GM13976 (cell line): ENCODE measurements around the gene LRRC2.
"Not testable (repeated sequence)": the region's sequence is repeated elsewhere in the genome, so short reads cannot be mapped to it uniquely, and the experiment has no call there.

Source experiments
- DNase-seq: peaks from one replicate; pipeline ENCODE4 v3.0.0; 2012; ENCODE audit warnings: low spot score
- CTCF ChIP-seq: IDR thresholded peaks from 2 replicates; pipeline ENCODE4 v1.5.1; 2012; ENCODE audit warnings: borderline replicate concordance, mild to moderate bottlenecking; ENCODE audit not compliant: insufficient read depth; ENCODE audit errors: extremely low read depth, missing control alignments, control extremely low read depth
- in situ Hi-C: fragments of 300-500 bp; cut with MboI; formaldehyde crosslinking; loops from one replicate; pipeline ENCODE4 v1.12.0; 2022; ENCODE audit warnings: low sequenced_read_pairs, mixed read lengths, inconsistent platforms; ENCODE audit not compliant: unreplicated experiment

LRRC2 gene

GRCh38 chr3:46542344-46542743, 23.8 kb downstream of the LRRC2 start:
- in situ Hi-C loops = no loop called here
- DNase-seq = no peak
- TF ChIP-seq CTCF = no peak

- no peak for DNase-seq
- in situ Hi-C loops = no loop called here
- no peak for TF ChIP-seq CTCF
Observed at GRCh38 chr3:46541835-46542234, 24.3 kb downstream of the LRRC2 start.

- TF ChIP-seq CTCF = no peak
- no peak for DNase-seq
- in situ Hi-C loops = no loop called here
Observed at GRCh38 chr3:46540550-46540949, 25.6 kb downstream of the LRRC2 start.

- in situ Hi-C loops = no loop called here
- DNase-seq = no peak
- no peak for TF ChIP-seq CTCF
Observed at GRCh38 chr3:46539443-46540005, 26.6 kb downstream of the LRRC2 start.

GRCh38 chr3:46538803-46539442, 27.2 kb downstream of the LRRC2 start:
- peak; percentile 77 for DNase-seq
- in situ Hi-C loops = no loop called here
- TF ChIP-seq CTCF = no peak

- DNase-seq, in situ Hi-C loops: not testable (repeated sequence)
Observed at GRCh38 chr3:46538425-46538802, 27.7 kb downstream of the LRRC2 start.

- in situ Hi-C loops = no loop called here
- no peak for DNase-seq
- no peak for TF ChIP-seq CTCF
Observed at GRCh38 chr3:46537779-46538178, 28.3 kb downstream of the LRRC2 start.
